Stimulated activated CD4-positive, alpha-beta T cell treated with anti-CD3 and anti-CD28 coated beads, Interleukin-2, amount 100 ng/mL, for 4 hours (primary cell): ENCODE results near the gene C11orf54.
"Not testable (repeated sequence)": the region's sequence is repeated elsewhere in the genome, so short reads cannot be mapped to it uniquely, and the experiment has no call there.

Experiments
- DNase-seq: peaks from one replicate; pipeline ENCODE4 v3.0.0-alpha.2; 2020; ENCODE audit warnings: low read depth

C11orf54 gene

GRCh38 chr11:93734427-93735222 lies 6.8 kb upstream of the C11orf54 start:
- no peak for DNase-seq

- DNase-seq = no peak
These were observed 5.8 kb upstream of the C11orf54 start for GRCh38 chr11:93735627-93736026.

- DNase-seq = no peak
These were observed 5.3 kb upstream of the C11orf54 start for GRCh38 chr11:93736129-93736528.

- no peak for DNase-seq
These were observed 3.4 kb upstream of the C11orf54 start for GRCh38 chr11:93737904-93738612.

- no peak for DNase-seq
These were observed 2.8 kb upstream of the C11orf54 start for GRCh38 chr11:93738647-93739081.

GRCh38 chr11:93740031-93740729 lies 1.3 kb upstream of the C11orf54 start:
- DNase-seq = no peak

- DNase-seq = peak; percentile 58
These were observed 760 bp upstream of the C11orf54 start for GRCh38 chr11:93740730-93741093.

GRCh38 chr11:93741882-93742226 lies 382 bp downstream of the C11orf54 start:
- DNase-seq = no peak

- no peak for DNase-seq
These were observed 1.8 kb downstream of the C11orf54 start for GRCh38 chr11:93743291-93743690.

GRCh38 chr11:93744669-93745004 lies 3.2 kb downstream of the C11orf54 start:
- no peak for DNase-seq

GRCh38 chr11:93745005-93745755 lies 3.7 kb downstream of the C11orf54 start:
- DNase-seq = not testable (repeated sequence)

- DNase-seq = no peak
These were observed 4.6 kb downstream of the C11orf54 start for GRCh38 chr11:93746101-93746500.

GRCh38 chr11:93747122-93747521 lies 5.7 kb downstream of the C11orf54 start:
- DNase-seq = no peak

GRCh38 chr11:93751001-93751400 lies 9.5 kb downstream of the C11orf54 start:
- DNase-seq = no peak

GRCh38 chr11:93753241-93753640 lies 11.8 kb downstream of the C11orf54 start:
- DNase-seq = no peak

- no peak for DNase-seq
These were observed 15.3 kb downstream of the C11orf54 start for GRCh38 chr11:93756748-93757147.

- no peak for DNase-seq
These were observed 15.8 kb downstream of the C11orf54 start for GRCh38 chr11:93757301-93757700.

GRCh38 chr11:93757924-93758865 lies 16.7 kb downstream of the C11orf54 start:
- DNase-seq = no peak

- DNase-seq = not testable (repeated sequence)
These were observed 17.7 kb downstream of the C11orf54 start for GRCh38 chr11:93759123-93759522.

- no peak for DNase-seq
These were observed 20.4 kb downstream of the C11orf54 start for GRCh38 chr11:93761910-93762309.

GRCh38 chr11:93765551-93765950 lies 24.1 kb downstream of the C11orf54 start:
- no peak for DNase-seq
